Measurements from ENCODE around the gene DOCK11.

- TF ChIP-seq CTCF (IDR thresholded peaks at IDR 0.05; ENCODE audit: low read length) (no peak), EZH2 (IDR thresholded peaks at IDR 0.05; ENCODE audit: borderline replicate concordance, low read length) (no peak)
Observed at GRCh38 chrX:118726396-118726795, 230.8 kb downstream of the DOCK11 start.
